MM.1S (cell line): ENCODE measurements around the gene NPVF.

ENCODE experiments used
- DNase-seq: peaks from one replicate; pipeline ENCODE4 v3.0.0-alpha.2; 2015
- H2AFZ ChIP-seq: fragments of 300-600 bp; sonication (generic); 2 replicates; pipeline ENCODE4 v1.6.0; 2016; ENCODE audit warnings: antibody characterized with exemption, low read length
- H3F3A ChIP-seq: fragments of 300-600 bp; sonication (generic); 2 replicates; pipeline ENCODE4 v1.6.1; 2016; ENCODE audit warnings: mild to moderate bottlenecking, antibody characterized with exemption, low read length, moderate library complexity, mixed read lengths; ENCODE audit not compliant: insufficient read depth
- H3K27ac ChIP-seq: fragments of 300-600 bp; sonication (generic); 2 replicates; pipeline ENCODE4 v1.5.1; 2016; ENCODE audit warnings: mild to moderate bottlenecking, low read length
- H3K27me3 ChIP-seq: fragments of 300-600 bp; sonication (generic); replicated peaks from 2 replicates; pipeline ENCODE4 v1.6.0; 2016; ENCODE audit warnings: low read length; ENCODE audit not compliant: insufficient read depth
- H3K36me3 ChIP-seq: fragments of 300-600 bp; sonication (generic); replicated peaks from 2 replicates; pipeline ENCODE4 v1.6.1; 2016; ENCODE audit warnings: mild to moderate bottlenecking, low read length, mixed read lengths; ENCODE audit not compliant: insufficient read depth
- H3K4me1 ChIP-seq: fragments of 300-600 bp; sonication (generic); 2 replicates; pipeline ENCODE4 v1.6.1; 2016; ENCODE audit warnings: low read length, mixed read lengths
- H3K4me2 ChIP-seq: fragments of 300-600 bp; sonication (generic); 2 replicates; pipeline ENCODE4 v1.6.0; 2016; ENCODE audit warnings: low read depth, low read length
- H3K4me3 ChIP-seq: fragments of 300-600 bp; sonication (generic); 2 replicates; pipeline ENCODE4 v1.5.1; 2016; ENCODE audit warnings: low read length, mixed read lengths
- H3K79me2 ChIP-seq: fragments of 300-600 bp; sonication (generic); 2 replicates; pipeline ENCODE4 v1.6.1; 2016; ENCODE audit warnings: mixed run types, low read length, mixed read lengths
- H3K9ac ChIP-seq: fragments of 300-600 bp; sonication (generic); 2 replicates; pipeline ENCODE4 v1.6.1; 2016; ENCODE audit warnings: low read length, mixed read lengths
- H3K9me2 ChIP-seq: fragments of 300-600 bp; sonication (generic); replicated peaks from 2 replicates; pipeline ENCODE4 v1.6.1; 2016; ENCODE audit warnings: mild to moderate bottlenecking, low read length, mixed read lengths; ENCODE audit not compliant: insufficient read depth
- H3K9me3 ChIP-seq: fragments of 300-600 bp; sonication (generic); replicated peaks from 2 replicates; pipeline ENCODE4 v1.6.1; 2016; ENCODE audit warnings: mild to moderate bottlenecking, low read length, mixed read lengths; ENCODE audit not compliant: insufficient read depth
- H4K20me1 ChIP-seq: fragments of 300-600 bp; sonication (generic); 2 replicates; pipeline ENCODE4 v1.6.1; 2016; ENCODE audit warnings: mild to moderate bottlenecking, low read length, moderate library complexity, mixed read lengths; ENCODE audit not compliant: insufficient read depth
- CTCF ChIP-seq: fragments of 300-600 bp; sonication (generic); IDR thresholded peaks from 2 replicates; pipeline ENCODE4 v1.5.1; 2016; ENCODE audit warnings: antibody characterized with exemption, low read length, mixed read lengths
- EZH2 ChIP-seq: fragments of 300-600 bp; sonication (generic); optimal IDR thresholded peaks from 2 replicates; pipeline ENCODE3; 2017; ENCODE audit warnings: low read depth, mild to moderate bottlenecking, antibody characterized with exemption, low read length, mixed read lengths
- EZH2phosphoT487 ChIP-seq: fragments of 300-600 bp; sonication (generic); IDR thresholded peaks from 2 replicates; pipeline ENCODE4 v1.6.1; 2018; ENCODE audit warnings: antibody characterized with exemption, low read length

Gene NPVF

GRCh38 chr7:25234336-25234735 lies 6.0 kb upstream of the NPVF start:
- no peaks in the 10 kb centered on the region; the same call in 1 of the 2 replicates for H3F3A ChIP-seq
- H3K4me3 ChIP-seq, result no peak overlapping the region
- no peak overlapping the region for H3K4me2 ChIP-seq
- TF ChIP-seq EZH2phosphoT487 (no peak), EZH2 (no peak), CTCF (no peak)
- H3K9me2 ChIP-seq, result no peaks in the 10 kb centered on the region
- no peaks in the 10 kb centered on the region for H3K27me3 ChIP-seq
- no peak overlapping the region for H2AFZ ChIP-seq
- peak; percentile 25 for DNase-seq
- H3K9me3 ChIP-seq, result no peaks in the 10 kb centered on the region
- H3K79me2 ChIP-seq, result no peaks in the 10 kb centered on the region
- no peak overlapping the region for H3K9ac ChIP-seq
- no peaks in the 10 kb centered on the region for H4K20me1 ChIP-seq
- H3K36me3 ChIP-seq, result no peaks in the 10 kb centered on the region
- H3K4me1 ChIP-seq, result peaks cover 15% of the 10 kb centered on the region
- no peak overlapping the region; the same call in 1 of the 2 replicates for H3K27ac ChIP-seq

GRCh38 chr7:25223206-25223605 lies 5.1 kb downstream of the NPVF start:
- Histone ChIP-seq H3K9me2 (no peaks in the 10 kb centered on the region), H3K27ac (no peak overlapping the region), H3K27me3 (no peaks in the 10 kb centered on the region), H3K79me2 (no peaks in the 10 kb centered on the region), H3K36me3 (no peaks in the 10 kb centered on the region), H2AFZ (no peak overlapping the region), H3K4me2 (no peak overlapping the region), H3K9me3 (no peaks in the 10 kb centered on the region), H3K4me1 (no peaks in the 10 kb centered on the region), H3K9ac (no peak overlapping the region), H3K4me3 (no peak overlapping the region), H3F3A (no peaks in the 10 kb centered on the region), H4K20me1 (no peaks in the 10 kb centered on the region)
- no peak for DNase-seq
- no peak for TF ChIP-seq CTCF
- no peak for TF ChIP-seq EZH2
- TF ChIP-seq EZH2phosphoT487, result no peak

- H3K79me2 ChIP-seq, result no peaks in the 10 kb centered on the region
- H3K9ac ChIP-seq, result no peak overlapping the region
- H3K4me1 ChIP-seq, result no peaks in the 10 kb centered on the region
- no peaks in the 10 kb centered on the region for H3K36me3 ChIP-seq
- no peak overlapping the region for H2AFZ ChIP-seq
- H3K9me3 ChIP-seq, result no peaks in the 10 kb centered on the region
- no peak overlapping the region for H3K4me3 ChIP-seq
- no peaks in the 10 kb centered on the region for H3K9me2 ChIP-seq
- no peak overlapping the region for H3K27ac ChIP-seq
- no peaks in the 10 kb centered on the region for H3K27me3 ChIP-seq
- H3F3A ChIP-seq, result no peaks in the 10 kb centered on the region
- TF ChIP-seq CTCF, result no peak
- TF ChIP-seq EZH2, result no peak
- TF ChIP-seq EZH2phosphoT487, result no peak
- no peak overlapping the region for H3K4me2 ChIP-seq
- H4K20me1 ChIP-seq, result no peaks in the 10 kb centered on the region
- no peak for DNase-seq
Observed at GRCh38 chr7:25222666-25223065, 5.6 kb downstream of the NPVF start.
